HepG2 (cell line): ENCODE data around the gene NELFB. TPM values are rescaled to one million over a fixed set of nuclear protein-coding genes. Genes with fewer than 3 reads are reported as not detected.

Experiments
- ASH2L ChIP-seq: fragments of 300-600, 200-600 bp; sonication (generic); IDR thresholded peaks from 2 replicates; pipeline ENCODE4 v1.7.0; 2017; ENCODE audit warnings: low read depth, mild to moderate bottlenecking, moderate library complexity, mixed read lengths, low read length; ENCODE audit not compliant: insufficient read length
- CBX5 ChIP-seq: sonication (generic); formaldehyde crosslinking; IDR thresholded peaks from 2 replicates; pipeline ENCODE4 v1.4.0; 2020; ENCODE audit warnings: missing genetic modification reagents, borderline replicate concordance
- DNMT1 ChIP-seq: sonication (generic); formaldehyde crosslinking; IDR thresholded peaks from 2 replicates; pipeline ENCODE4 v1.5.1; 2020; ENCODE audit warnings: mild to moderate bottlenecking, missing genetic modification reagents
- ETV6 ChIP-seq: sonication (generic); formaldehyde crosslinking; conservative IDR thresholded peaks from 2 replicates; pipeline ENCODE4 v1.4.0; 2020; ENCODE audit warnings: missing genetic modification reagents
- FIP1L1 ChIP-seq: fragments of 200-400 bp; formaldehyde crosslinking; IDR thresholded peaks from 2 replicates; pipeline ENCODE4 v1.6.1; 2018; ENCODE audit warnings: low read depth, mild to moderate bottlenecking, low read length, moderate library complexity, borderline replicate concordance; ENCODE audit not compliant: insufficient read depth
- GRHL1 ChIP-seq: sonication (generic); formaldehyde crosslinking; conservative IDR thresholded peaks from 2 replicates; pipeline ENCODE4 v1.8.0; 2022; ENCODE audit warnings: missing genetic modification reagents
- GTF3A ChIP-seq: sonication (generic); formaldehyde crosslinking; conservative IDR thresholded peaks from 2 replicates; pipeline ENCODE4 v1.4.0; 2020; ENCODE audit warnings: mild to moderate bottlenecking, missing genetic modification reagents
- HDAC6 ChIP-seq: fragments of 200-600 bp; sonication (generic); IDR thresholded peaks from 2 replicates; pipeline ENCODE4 v1.7.0; 2017; ENCODE audit warnings: mild to moderate bottlenecking, antibody characterized with exemption, low read length, low read depth
- IRX3 ChIP-seq: sonication (generic); formaldehyde crosslinking; IDR thresholded peaks from 2 replicates; pipeline ENCODE4 v1.8.1; 2023; ENCODE audit warnings: mild to moderate bottlenecking, low read depth, missing genetic modification reagents, borderline replicate concordance
- MLLT10 ChIP-seq: sonication (generic); formaldehyde crosslinking; IDR thresholded peaks from 2 replicates; pipeline ENCODE4 v1.4.0; 2020; ENCODE audit warnings: missing genetic modification reagents
- NFIC ChIP-seq: IDR thresholded peaks from 2 replicates; pipeline ENCODE4 v1.6.1; 2012; ENCODE audit warnings: mild to moderate bottlenecking, low read length, inconsistent platforms
- REL ChIP-seq: sonication (generic); formaldehyde crosslinking; conservative IDR thresholded peaks from 2 replicates; pipeline ENCODE4 v1.8.0; 2022; ENCODE audit warnings: mild to moderate bottlenecking, missing genetic modification reagents, moderate library complexity
- SAP130 ChIP-seq: IDR thresholded peaks from 2 replicates; pipeline ENCODE4 v1.6.1; 2016; ENCODE audit warnings: low read depth
- SYNCRIP ChIP-seq: fragments of 200-400 bp; formaldehyde crosslinking; IDR thresholded peaks from 2 replicates; pipeline ENCODE4 v1.6.1; 2018; ENCODE audit warnings: mild to moderate bottlenecking, low read depth, low read length; ENCODE audit not compliant: insufficient read depth
- TBP ChIP-seq: sonication (generic); formaldehyde crosslinking; IDR thresholded peaks from 2 replicates; pipeline ENCODE4 v1.5.0; 2020; ENCODE audit warnings: missing genetic modification reagents
- TBX3 ChIP-seq: fragments of 450-650 bp; IDR thresholded peaks from 2 replicates; pipeline ENCODE4 v1.6.1; 2017; ENCODE audit warnings: antibody characterized with exemption, mild to moderate bottlenecking, inconsistent platforms, borderline replicate concordance
- TMF1 ChIP-seq: sonication (generic); formaldehyde crosslinking; IDR thresholded peaks from 2 replicates; pipeline ENCODE4 v1.8.1; 2022; ENCODE audit warnings: low read depth, missing genetic modification reagents
- ZBTB26 ChIP-seq: IDR thresholded peaks from 2 replicates; pipeline ENCODE4 v1.6.1; 2016; ENCODE audit warnings: missing compliant biosample characterization, missing genetic modification reagents, borderline replicate concordance
- ZBTB39 ChIP-seq: sonication (generic); formaldehyde crosslinking; IDR thresholded peaks from 2 replicates; pipeline ENCODE4 v1.5.0; 2020; ENCODE audit warnings: missing genetic modification reagents
- ZNF33B ChIP-seq: sonication (generic); formaldehyde crosslinking; IDR thresholded peaks from 2 replicates; pipeline ENCODE4 v1.5.1; 2020; ENCODE audit warnings: mild to moderate bottlenecking, missing genetic modification reagents
- ZNF343 ChIP-seq: sonication (generic); formaldehyde crosslinking; IDR thresholded peaks from 2 replicates; pipeline ENCODE4 v1.4.0; 2020; ENCODE audit warnings: mild to moderate bottlenecking, missing genetic modification reagents
- ZNF441 ChIP-seq: sonication (generic); formaldehyde crosslinking; IDR thresholded peaks from 2 replicates; pipeline ENCODE4 v1.7.0; 2021; ENCODE audit warnings: missing genetic modification reagents, borderline replicate concordance
- ZNF543 ChIP-seq: sonication (generic); formaldehyde crosslinking; IDR thresholded peaks from 2 replicates; pipeline ENCODE4 v1.4.0; 2020; ENCODE audit warnings: mild to moderate bottlenecking, missing genetic modification reagents
- ZNF569 ChIP-seq: sonication (generic); formaldehyde crosslinking; IDR thresholded peaks from 2 replicates; pipeline ENCODE4 v1.5.0; 2020; ENCODE audit warnings: mild to moderate bottlenecking, missing genetic modification reagents, moderate library complexity, borderline replicate concordance
- ZNF605 ChIP-seq: sonication (generic); formaldehyde crosslinking; IDR thresholded peaks from 2 replicates; pipeline ENCODE4 v1.8.0; 2022; ENCODE audit warnings: mild to moderate bottlenecking, missing genetic modification reagents
- ZNF746 ChIP-seq: sonication (generic); formaldehyde crosslinking; IDR thresholded peaks from 2 replicates; pipeline ENCODE4 v1.8.0; 2022; ENCODE audit warnings: mild to moderate bottlenecking, missing genetic modification reagents
- ZNF879 ChIP-seq: sonication (generic); formaldehyde crosslinking; IDR thresholded peaks from 2 replicates; pipeline ENCODE4 v1.8.1; 2023; ENCODE audit warnings: missing genetic modification reagents
- polyA plus RNA-seq, 8 experiments: library from polyadenylated mRNA; depleted of rRNA in 3 of 8; stranded (reverse) in 7 of 8; unstranded in 1 of 8; fragments of >200 nt; fragmentation: Illumina TruSeq in 4 of 8; extraction: Trizol in 4 of 8; gene quantifications; 2 replicates each; pipeline versions ENCODE4 v1.2.1 to v1.2.3, GENCODE V29; 2011 to 2016; ENCODE audit warnings: low read depth in 4 of 8, missing spikeins in 1 of 8, mixed read lengths in 1 of 8; ENCODE audit not compliant: insufficient read depth in 1 of 8
- total RNA-seq, 5 experiments: library from RNA; depleted of rRNA; stranded (reverse); fragments of >200 nt; fragmentation: Illumina TruSeq; extraction: Trizol; gene quantifications; 2 replicates each; pipeline ENCODE4 v1.2.3, GENCODE V29; 2016; ENCODE audit warnings: low read depth in 1 of 5

The NELFB gene
- total and polyA plus RNA-seq, 2 of the 13 experiments (the other 11 are each of a cell fraction or from before 2014, with no cell fraction given): 26.5 to 45.8 TPM

GRCh38 chr9:137254624-137255447 is at the start of gene NELFB (continued):
- TF ChIP-seq ZNF441 (CRISPR knock-in tag) (no peak; the same call in 1 of the 2 replicates), FIP1L1 (no peak), ZNF343 (CRISPR knock-in tag) (no peak), ETV6 (CRISPR knock-in tag) (no peak), SAP130 (CRISPR knock-in tag) (peak; percentile 59; the same call in 1 of the 2 replicates), REL (CRISPR knock-in tag) (no peak), HDAC6 (no peak), TMF1 (CRISPR knock-in tag) (no peak), ASH2L (no peak), CBX5 (CRISPR knock-in tag) (no peak), TBX3 (no peak), GTF3A (CRISPR knock-in tag) (no peak), ZNF543 (CRISPR knock-in tag) (no peak), GRHL1 (no peak), SYNCRIP (no peak), ZNF33B (CRISPR knock-in tag) (no peak), IRX3 (CRISPR knock-in tag) (peak; percentile 86; the same call in 1 of the 2 replicates), DNMT1 (no peak), ZBTB26 (no peak), ZBTB39 (no peak), NFIC (no peak), ZNF569 (no peak), TBP (CRISPR knock-in tag) (no peak), ZNF879 (CRISPR knock-in tag) (no peak), MLLT10 (CRISPR knock-in tag) (no peak), ZNF746 (CRISPR knock-in tag) (peak; percentile 79), ZNF605 (CRISPR knock-in tag) (no peak)
